ENCODE measurements around the gene OCA2.

Gene OCA2

DNA sequence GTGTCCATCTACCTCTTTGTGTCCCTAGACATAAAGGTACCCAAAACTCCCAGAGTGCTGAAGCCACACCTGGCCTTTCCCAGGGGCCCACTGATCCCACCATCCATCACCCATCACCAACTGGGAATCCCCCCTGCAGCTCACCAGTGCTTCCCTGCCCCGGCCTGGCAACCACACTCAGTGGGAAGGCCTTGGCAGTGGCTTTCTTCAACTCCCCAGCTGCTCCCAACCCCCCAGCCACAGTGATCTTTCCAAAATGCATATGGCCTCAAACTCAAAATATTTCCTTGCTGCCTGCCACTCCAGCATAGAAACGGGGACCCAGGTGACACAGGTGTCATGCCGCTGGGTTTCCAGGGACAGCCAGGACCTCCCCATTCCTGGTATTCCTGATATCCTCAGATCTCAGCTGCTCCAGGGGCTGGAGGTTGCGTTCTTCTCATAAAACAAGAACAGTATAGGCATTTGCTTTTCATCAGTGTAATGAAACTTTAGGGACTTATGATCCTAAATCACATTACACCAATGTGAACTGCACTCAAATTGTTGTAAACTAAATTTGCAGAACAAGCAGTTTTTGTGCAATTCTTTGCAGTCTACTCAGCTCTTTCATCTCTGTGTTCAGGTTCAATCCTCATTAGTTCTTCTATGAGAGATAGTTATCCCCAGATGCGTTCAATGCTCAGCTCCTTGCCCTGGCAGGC, 1.3 kb downstream of the OCA2 start:
- Histone ChIP-seq H3K9me3 (ENCODE audit: insufficient read depth, low read depth, low read length) (no peaks in the 10 kb centered on the region), H3F3A (ENCODE audit: low read depth) (no peaks in the 10 kb centered on the region), H3K4me1 (ENCODE audit: insufficient read depth, low read length, poor library complexity, severe bottlenecking) (no peaks in the 10 kb centered on the region), H3K4me3 (ENCODE audit: low read length, poor library complexity, severe bottlenecking) (no peak overlapping the region), H3K79me2 (ENCODE audit: insufficient read depth, low read length) (no peaks in the 10 kb centered on the region), H3K4me2 (ENCODE audit: low read depth, low read length, poor library complexity, severe bottlenecking) (no peak overlapping the region), H3K27me3 (ENCODE audit: insufficient read depth, low read length, poor library complexity, severe bottlenecking) (no peaks in the 10 kb centered on the region), H3K36me3 (ENCODE audit: insufficient read depth, low read length) (no peaks in the 10 kb centered on the region), H3K9me2 (replicated peaks; ENCODE audit: low read depth, low read length) (no peaks in the 10 kb centered on the region), H3K9ac (ENCODE audit: low read depth, low read length, poor library complexity, severe bottlenecking) (no peak overlapping the region), H2AFZ (ENCODE audit: low read length) (no peak overlapping the region), H4K20me1 (ENCODE audit: insufficient read depth, low read length, poor library complexity, severe bottlenecking) (no peaks in the 10 kb centered on the region)
- no peak for TF ChIP-seq CTCF (conservative IDR thresholded peaks at IDR 0.05; ENCODE audit: low read length)

DNA sequence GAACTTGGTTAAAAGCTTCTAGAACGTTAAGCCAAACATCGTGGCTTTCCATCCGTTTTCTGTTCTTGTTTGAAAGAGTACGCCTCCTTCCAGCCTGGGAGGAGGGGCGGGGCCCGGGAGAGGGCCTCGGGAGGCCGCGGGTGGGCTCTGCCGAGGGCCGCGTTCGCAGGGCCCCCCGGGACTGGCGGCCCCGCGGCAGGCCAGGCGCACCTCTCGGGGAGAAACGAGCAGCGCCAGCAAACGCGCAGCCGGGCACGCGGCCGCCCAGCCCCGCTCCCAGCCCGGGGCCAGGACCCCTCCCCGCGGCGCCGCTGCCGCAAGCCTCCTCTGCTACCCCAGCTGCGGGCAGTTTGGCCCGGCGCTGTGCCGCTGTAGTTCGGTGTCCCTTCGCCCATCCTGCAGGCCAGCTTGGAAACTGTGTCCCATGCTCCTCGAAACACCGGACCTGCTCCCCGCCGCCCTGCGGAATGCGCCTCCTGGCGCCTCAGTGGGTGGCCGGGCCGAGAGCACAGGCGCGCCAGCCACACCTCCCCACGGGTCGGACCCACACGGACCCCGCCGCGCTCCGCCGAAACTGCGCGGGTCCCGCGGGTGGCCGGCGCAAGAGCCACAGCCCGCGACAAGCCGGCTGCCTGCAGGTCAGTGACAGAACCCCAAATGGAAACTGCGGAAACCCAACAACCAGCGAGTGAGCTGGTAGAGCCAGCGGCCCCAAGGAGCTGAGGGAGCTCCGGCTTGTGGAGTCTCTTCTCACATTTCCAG, 2.3 kb downstream of the OCA2 start:
- H4K20me1 ChIP-seq (ENCODE audit: insufficient read depth, low read length, poor library complexity, severe bottlenecking), result no peaks in the 10 kb centered on the region
- no peak overlapping the region for H2AFZ ChIP-seq (ENCODE audit: low read length)
- no peak overlapping the region for H3K9ac ChIP-seq (ENCODE audit: low read depth, low read length, poor library complexity, severe bottlenecking)
- H3K79me2 ChIP-seq (ENCODE audit: insufficient read depth, low read length), result no peaks in the 10 kb centered on the region
- H3K9me2 ChIP-seq (replicated peaks; ENCODE audit: low read depth, low read length), result no peaks in the 10 kb centered on the region
- H3K36me3 ChIP-seq (ENCODE audit: insufficient read depth, low read length), result no peaks in the 10 kb centered on the region
- H3F3A ChIP-seq (ENCODE audit: low read depth), result no peaks in the 10 kb centered on the region
- TF ChIP-seq EZH2phosphoT487 (IDR thresholded peaks at IDR 0.05; ENCODE audit: borderline replicate concordance) (no peak), CTCF (conservative IDR thresholded peaks at IDR 0.05; ENCODE audit: low read length) (no peak)
- no peaks in the 10 kb centered on the region for H3K4me1 ChIP-seq (ENCODE audit: insufficient read depth, low read length, poor library complexity, severe bottlenecking)
- no peaks in the 10 kb centered on the region for H3K27me3 ChIP-seq (ENCODE audit: insufficient read depth, low read length, poor library complexity, severe bottlenecking)
- H3K4me3 ChIP-seq (ENCODE audit: low read length, poor library complexity, severe bottlenecking), result no peak overlapping the region
- H3K9me3 ChIP-seq (ENCODE audit: insufficient read depth, low read depth, low read length), result no peaks in the 10 kb centered on the region
- H3K4me2 ChIP-seq (ENCODE audit: low read depth, low read length, poor library complexity, severe bottlenecking), result no peak overlapping the region

- Histone ChIP-seq H3K27me3 (ENCODE audit: insufficient read depth, low read length, poor library complexity, severe bottlenecking) (no peaks in the 10 kb centered on the region), H3K79me2 (ENCODE audit: insufficient read depth, low read length) (no peaks in the 10 kb centered on the region), H4K20me1 (ENCODE audit: insufficient read depth, low read length, poor library complexity, severe bottlenecking) (no peaks in the 10 kb centered on the region), H3K9me3 (ENCODE audit: insufficient read depth, low read depth, low read length) (no peaks in the 10 kb centered on the region), H2AFZ (ENCODE audit: low read length) (no peak overlapping the region), H3K4me3 (ENCODE audit: low read length, poor library complexity, severe bottlenecking) (no peak overlapping the region), H3K4me1 (ENCODE audit: insufficient read depth, low read length, poor library complexity, severe bottlenecking) (no peaks in the 10 kb centered on the region), H3K36me3 (ENCODE audit: insufficient read depth, low read length) (no peaks in the 10 kb centered on the region), H3K4me2 (ENCODE audit: low read depth, low read length, poor library complexity, severe bottlenecking) (no peak overlapping the region), H3F3A (ENCODE audit: low read depth) (no peaks in the 10 kb centered on the region), H3K9ac (ENCODE audit: low read depth, low read length, poor library complexity, severe bottlenecking) (no peak overlapping the region), H3K9me2 (replicated peaks; ENCODE audit: low read depth, low read length) (no peaks in the 10 kb centered on the region)
- TF ChIP-seq CTCF (conservative IDR thresholded peaks at IDR 0.05; ENCODE audit: low read length) (no peak), EZH2phosphoT487 (IDR thresholded peaks at IDR 0.05; ENCODE audit: borderline replicate concordance) (no peak)
Measured at GRCh38 chr15:28096411-28096669, 2.8 kb downstream of the OCA2 start.

Data from Loucy (cell line).